Fibroblast of lung (primary cell): ENCODE data around the gene NAA30. TPM values are rescaled to one million over a fixed set of nuclear protein-coding genes. Genes with fewer than 3 reads are reported as not detected.
A peak's percentile ranks its signal among the peaks of the same experiment; 100 is the strongest.
"Not testable (repeated sequence)": the region's sequence is repeated elsewhere in the genome, so short reads cannot be mapped to it uniquely, and the experiment has no call there.

ENCODE experiments used
- DNase-seq, 2 donors: peaks; one replicate each; pipeline versions ENCODE4 v3.0.0 to v3.0.0-alpha.2; 2010; ENCODE audit warnings: low read depth in 2 of 2
- H2AFZ ChIP-seq: 2 replicates; pipeline ENCODE4 v1.5.1; 2012; ENCODE audit warnings: low read length, control low read depth, inconsistent platforms
- H3K27ac ChIP-seq: 2 replicates; pipeline ENCODE4 v1.5.1; 2011; ENCODE audit warnings: low read length, control low read depth; ENCODE audit not compliant: insufficient read depth
- H3K27me3 ChIP-seq: 2 replicates; pipeline ENCODE4 v1.5.1; 2011; ENCODE audit warnings: mild to moderate bottlenecking, low read length; ENCODE audit not compliant: control insufficient read depth, insufficient read depth
- H3K36me3 ChIP-seq: 2 replicates; pipeline ENCODE4 v1.5.1; 2011; ENCODE audit warnings: low read length; ENCODE audit not compliant: control insufficient read depth, insufficient read depth
- H3K4me1 ChIP-seq: 2 replicates; pipeline ENCODE4 v1.5.1; 2011; ENCODE audit warnings: low read length; ENCODE audit not compliant: control insufficient read depth, insufficient read depth; ENCODE audit errors: extremely low read depth
- H3K4me2 ChIP-seq: 2 replicates; pipeline ENCODE4 v1.5.1; 2011; ENCODE audit warnings: low read length, control low read depth; ENCODE audit not compliant: insufficient read depth; ENCODE audit errors: extremely low read depth
- H3K4me3 ChIP-seq, 4 experiments: fragments of 200-600 bp in 1 of 4; sonication (generic) in 1 of 4; replicated peaks in 1 of 4; 2 replicates each; pipeline ENCODE4 v1.5.1; 2011 to 2016; ENCODE audit warnings: low read length in 4 of 4, low read depth in 3 of 4, mild to moderate bottlenecking in 3 of 4, control low read depth in 2 of 4, inconsistent platforms in 1 of 4, mixed read lengths in 1 of 4; ENCODE audit not compliant: insufficient read depth in 1 of 4; ENCODE audit errors: control extremely low read depth in 1 of 4
- H3K79me2 ChIP-seq: 2 replicates; pipeline ENCODE4 v1.5.1; 2012; ENCODE audit warnings: mild to moderate bottlenecking, low read length, inconsistent platforms; ENCODE audit not compliant: control insufficient read depth, insufficient read depth
- H3K9ac ChIP-seq: 2 replicates; pipeline ENCODE4 v1.5.1; 2011; ENCODE audit warnings: mild to moderate bottlenecking, low read length, control low read depth; ENCODE audit not compliant: insufficient read depth
- H3K9me3 ChIP-seq: 2 replicates; pipeline ENCODE4 v1.5.1; 2012; ENCODE audit warnings: low read depth, low read length; ENCODE audit not compliant: control insufficient read depth, insufficient read depth
- H4K20me1 ChIP-seq: 2 replicates; pipeline ENCODE4 v1.5.1; 2011; ENCODE audit warnings: low read length; ENCODE audit not compliant: control insufficient read depth, insufficient read depth; ENCODE audit errors: extremely low read depth
- CTCF ChIP-seq, 2 donors: IDR thresholded peaks in 1 of 2; conservative IDR thresholded peaks in 1 of 2; 1 replicate in 1 of 2; 2 replicates in 1 of 2; pipeline ENCODE4 v1.5.1; 2011 to 2012; ENCODE audit warnings: low read length in 2 of 2, control low read depth in 1 of 2, inconsistent platforms in 1 of 2, low read depth in 1 of 2, mild to moderate bottlenecking in 1 of 2
- EZH2 ChIP-seq: IDR thresholded peaks from 2 replicates; pipeline ENCODE4 v1.5.1; 2012; ENCODE audit warnings: low read length, control low read depth, mild to moderate bottlenecking; ENCODE audit errors: missing control alignments
- polyA plus RNA-seq, 2 donors: library from polyadenylated mRNA; depleted of rRNA in 1 of 2; stranded (reverse) in 1 of 2; unstranded in 1 of 2; fragments of >200 nt; gene quantifications; 2 replicates each; pipeline ENCODE4 v1.2.1, GENCODE V29; 2011 to 2012; ENCODE audit warnings: missing spikeins in 1 of 2
- total RNA-seq: library from RNA; depleted of rRNA; stranded (reverse); fragments of >200 nt; gene quantifications from 2 replicates; pipeline ENCODE4 v1.2.1, GENCODE V29; 2014

Gene NAA30
- total and polyA plus RNA-seq, 2 donors (not counting 1 experiment from before 2014, with no cell fraction given): 13.8 to 15.2 TPM

- peak in 1 of 2 donors; percentile 50 for DNase-seq
- Histone ChIP-seq H3K4me1 (no peaks in the 10 kb centered on the region), H3K79me2 (no peaks in the 10 kb centered on the region), H3K27ac (no peak overlapping the region), H3K36me3 (no peaks in the 10 kb centered on the region), H3K9ac (no peak overlapping the region), H3K9me3 (no peaks in the 10 kb centered on the region), H3K4me3 (no peak overlapping the region), H4K20me1 (no peaks in the 10 kb centered on the region), H2AFZ (no peak overlapping the region), H3K27me3 (peaks cover 3% of the 10 kb centered on the region), H3K4me2 (no peak overlapping the region)
- TF ChIP-seq EZH2 (no peak), CTCF (conservative IDR thresholded peaks at IDR 0.05 in 1 of 2, IDR thresholded peaks at IDR 0.05 in 1 of 2; ENCODE audit: low read depth in 1 of 2, low read length in 2 of 2) (no peak)
These were observed 28.0 kb upstream of the NAA30 start for GRCh38 chr14:57362361-57362760.

- Histone ChIP-seq H2AFZ (no peak overlapping the region), H4K20me1 (no peaks in the 10 kb centered on the region), H3K79me2 (no peaks in the 10 kb centered on the region), H3K4me1 (no peaks in the 10 kb centered on the region), H3K27ac (no peak overlapping the region), H3K9ac (no peak overlapping the region), H3K27me3 (no peaks in the 10 kb centered on the region), H3K4me3 (no peak overlapping the region), H3K36me3 (no peaks in the 10 kb centered on the region), H3K9me3 (no peaks in the 10 kb centered on the region), H3K4me2 (no peak overlapping the region)
- TF ChIP-seq CTCF (conservative IDR thresholded peaks at IDR 0.05 in 1 of 2, IDR thresholded peaks at IDR 0.05 in 1 of 2; ENCODE audit: low read depth in 1 of 2, low read length in 2 of 2) (no peak), EZH2 (no peak)
- DNase-seq: no peak
These were observed 25.5 kb upstream of the NAA30 start for GRCh38 chr14:57364659-57365450.

GRCh38 chr14:57370187-57370586 is 20.2 kb upstream of the NAA30 start:
- H3K4me3 ChIP-seq, H3K79me2 ChIP-seq, H3K4me1 ChIP-seq, DNase-seq, H3K9ac ChIP-seq, H4K20me1 ChIP-seq, H3K27me3 ChIP-seq, H3K9me3 ChIP-seq, H2AFZ ChIP-seq, H3K36me3 ChIP-seq, H3K27ac ChIP-seq, H3K4me2 ChIP-seq: not testable (repeated sequence)
